GM20000 (cell line): ENCODE results near the gene PLEKHG5.

Experiments
- DNase-seq: peaks from one replicate; pipeline ENCODE4 v3.0.0; 2012; ENCODE audit warnings: low spot score
- TF ChIP-seq, protein P1 (sequence below): IDR thresholded peaks from 2 replicates; pipeline ENCODE4 v1.5.1; 2012; ENCODE audit warnings: mild to moderate bottlenecking, control low read depth; ENCODE audit errors: extremely low read depth, missing control alignments

The PLEKHG5 gene

DNA sequence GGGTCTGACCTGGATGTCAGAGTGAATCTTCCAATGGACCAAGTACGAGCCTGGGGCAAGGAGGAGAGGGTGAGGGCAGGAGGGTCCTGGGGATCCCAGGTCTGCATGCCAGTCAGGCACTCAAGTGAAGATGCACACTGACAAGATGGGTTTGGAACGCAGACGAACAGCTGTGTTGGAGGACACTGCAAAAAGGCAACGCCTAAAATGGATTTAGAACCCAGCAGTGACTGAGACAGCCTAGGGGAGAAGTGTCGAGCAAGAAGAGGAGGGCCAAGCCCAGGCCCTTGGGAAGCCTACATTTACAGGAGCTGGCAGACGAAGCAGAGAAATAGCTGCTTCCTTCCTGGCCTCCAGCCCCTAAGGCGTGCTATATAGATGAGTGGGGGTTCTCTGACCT, 37.0 kb upstream of the PLEKHG5 start:
- no peak for DNase-seq
- TF ChIP-seq, protein P1, sequence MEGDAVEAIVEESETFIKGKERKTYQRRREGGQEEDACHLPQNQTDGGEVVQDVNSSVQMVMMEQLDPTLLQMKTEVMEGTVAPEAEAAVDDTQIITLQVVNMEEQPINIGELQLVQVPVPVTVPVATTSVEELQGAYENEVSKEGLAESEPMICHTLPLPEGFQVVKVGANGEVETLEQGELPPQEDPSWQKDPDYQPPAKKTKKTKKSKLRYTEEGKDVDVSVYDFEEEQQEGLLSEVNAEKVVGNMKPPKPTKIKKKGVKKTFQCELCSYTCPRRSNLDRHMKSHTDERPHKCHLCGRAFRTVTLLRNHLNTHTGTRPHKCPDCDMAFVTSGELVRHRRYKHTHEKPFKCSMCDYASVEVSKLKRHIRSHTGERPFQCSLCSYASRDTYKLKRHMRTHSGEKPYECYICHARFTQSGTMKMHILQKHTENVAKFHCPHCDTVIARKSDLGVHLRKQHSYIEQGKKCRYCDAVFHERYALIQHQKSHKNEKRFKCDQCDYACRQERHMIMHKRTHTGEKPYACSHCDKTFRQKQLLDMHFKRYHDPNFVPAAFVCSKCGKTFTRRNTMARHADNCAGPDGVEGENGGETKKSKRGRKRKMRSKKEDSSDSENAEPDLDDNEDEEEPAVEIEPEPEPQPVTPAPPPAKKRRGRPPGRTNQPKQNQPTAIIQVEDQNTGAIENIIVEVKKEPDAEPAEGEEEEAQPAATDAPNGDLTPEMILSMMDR = no peak

DNA sequence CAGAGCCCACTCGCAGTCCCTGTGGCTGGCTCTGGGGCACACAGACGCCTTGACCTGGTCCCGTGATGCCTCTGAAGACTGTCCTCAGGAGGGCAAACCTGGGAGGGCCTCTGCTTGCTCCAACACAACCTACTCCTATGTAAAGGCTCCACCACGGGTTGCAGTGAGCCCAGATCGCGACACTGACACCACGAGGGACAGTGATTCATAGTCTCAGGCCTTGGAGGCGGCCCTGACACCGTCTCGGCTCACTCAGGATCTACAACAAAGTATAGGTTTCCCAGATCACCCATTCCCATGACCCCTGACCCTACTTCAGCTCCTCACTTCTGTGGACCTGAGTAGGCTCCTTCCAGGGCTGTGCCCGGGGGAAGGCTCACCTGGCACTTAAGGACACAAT, 34.8 kb upstream of the PLEKHG5 start:
- TF ChIP-seq, protein P1 = no peak
- no peak for DNase-seq

DNA sequence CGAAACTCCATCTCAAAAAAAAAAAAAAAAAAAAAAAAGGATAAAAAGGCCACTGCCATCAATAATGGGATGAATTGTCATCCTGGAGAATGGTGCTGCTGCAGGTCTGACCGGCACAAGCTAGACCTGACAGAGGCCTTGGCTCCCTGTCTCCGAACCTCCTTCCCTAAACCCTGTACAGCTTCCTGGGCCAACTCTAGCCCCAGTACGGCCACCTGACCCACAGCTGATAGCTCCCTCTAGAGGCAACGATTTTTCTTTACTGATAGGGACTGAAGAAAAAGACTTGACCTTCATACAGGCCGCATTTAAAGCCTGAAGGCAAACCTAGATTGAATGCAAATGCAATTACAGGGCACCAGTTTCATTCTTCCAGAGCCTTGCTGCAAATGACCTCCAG, 32.1 kb upstream of the PLEKHG5 start:
- peak; percentile 32 for DNase-seq
- TF ChIP-seq, protein P1 = peak; percentile 5

DNA sequence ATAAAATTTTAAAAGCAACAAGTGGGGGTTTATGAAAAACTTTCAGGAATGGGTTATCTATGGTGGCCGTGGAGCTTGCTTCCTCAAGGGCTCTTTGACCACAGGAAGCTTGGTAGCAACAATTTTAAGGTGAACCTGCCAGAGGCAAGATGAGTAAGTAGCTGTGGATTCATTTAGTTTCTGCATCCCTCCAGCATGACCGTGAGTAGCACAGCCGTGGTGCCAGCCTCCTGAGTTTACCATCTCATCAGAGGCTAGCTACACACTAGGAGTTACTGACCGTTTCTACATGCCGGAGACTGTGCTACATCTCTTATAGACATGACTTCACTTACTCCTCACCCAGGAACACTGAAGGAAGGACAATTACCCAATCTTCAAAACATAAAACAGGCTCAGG, 30.1 kb upstream of the PLEKHG5 start:
- no peak for DNase-seq
- TF ChIP-seq, protein P1 = no peak

DNA sequence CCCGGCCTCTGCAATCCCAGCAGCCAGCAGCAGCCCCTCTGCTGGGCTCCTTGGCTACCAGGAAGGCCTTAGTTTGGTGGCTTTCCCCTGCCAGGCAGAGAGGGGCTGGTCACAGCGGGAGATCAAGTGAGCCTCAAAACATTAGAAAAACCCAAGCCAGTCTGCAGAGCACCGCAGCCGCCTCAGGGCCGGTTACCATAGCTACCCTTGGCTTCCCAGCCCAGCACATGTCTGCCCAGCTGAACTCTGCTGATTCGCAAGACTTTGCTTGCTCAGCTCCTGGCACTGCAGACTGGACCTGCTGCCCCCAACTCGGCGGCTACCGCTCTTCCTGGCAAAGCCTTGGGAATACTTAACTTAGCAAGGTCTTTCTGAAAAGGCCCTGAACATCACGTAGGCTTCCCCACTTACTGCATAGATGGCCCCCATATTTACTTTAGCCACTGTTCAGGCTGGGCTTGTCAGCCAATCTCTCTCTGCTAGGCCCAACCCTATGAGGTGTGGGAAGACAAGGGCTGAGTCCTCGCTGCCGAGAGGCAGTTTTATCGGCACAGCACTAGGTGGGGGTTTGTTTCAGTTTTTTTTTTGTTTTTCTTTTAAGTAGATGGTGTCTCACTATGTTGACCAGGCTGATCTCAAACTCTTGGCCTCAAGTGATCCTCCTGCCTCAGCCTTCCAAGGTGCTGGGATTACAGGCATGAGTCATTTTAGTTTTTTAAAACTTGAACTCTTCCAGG, 28.6 kb upstream of the PLEKHG5 start:
- TF ChIP-seq, protein P1 = no peak
- no peak for DNase-seq

DNA sequence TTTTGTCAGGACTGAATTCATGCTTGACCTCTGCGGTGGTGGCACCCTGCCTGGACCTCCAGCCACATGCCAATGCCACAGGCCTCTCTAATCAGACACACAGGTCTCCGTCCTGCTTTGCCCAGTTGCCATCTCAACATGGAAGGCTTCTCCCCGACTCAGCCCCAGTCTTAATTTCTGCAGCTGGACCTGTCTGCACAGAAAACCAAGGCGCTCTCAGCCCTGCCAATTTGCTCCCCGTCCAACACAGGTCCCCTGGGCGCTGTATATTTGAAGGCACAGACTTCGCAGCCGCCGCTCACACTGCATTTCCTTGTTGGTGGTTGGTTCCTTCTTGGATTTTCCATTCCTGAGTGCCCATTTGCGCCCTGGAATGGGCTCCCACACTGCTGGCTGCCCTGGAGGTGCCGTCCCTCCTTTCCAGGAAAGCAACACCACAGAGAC, 28.0 kb upstream of the PLEKHG5 start:
- TF ChIP-seq, protein P1 = no peak
- no peak for DNase-seq

DNA sequence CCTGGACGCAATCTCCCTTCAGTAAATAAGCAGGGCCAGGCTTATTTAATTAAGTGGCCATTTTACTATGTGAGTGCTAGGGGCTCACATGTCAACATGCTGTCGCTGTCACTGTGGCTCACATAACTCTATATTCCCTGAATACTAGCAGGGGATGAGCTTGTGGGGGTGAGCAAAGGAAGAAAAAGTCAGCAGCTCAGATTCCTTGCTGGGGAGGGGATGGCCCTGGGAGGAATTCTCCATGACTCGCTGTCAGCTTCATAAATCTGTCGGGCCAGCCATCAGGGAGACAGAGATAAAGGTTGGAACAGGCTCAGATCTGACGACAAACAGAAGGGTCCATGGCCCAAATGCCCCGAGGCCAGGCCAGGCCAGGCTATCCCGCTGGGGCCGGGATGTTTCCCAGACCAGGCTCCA, 26.0 kb upstream of the PLEKHG5 start:
- TF ChIP-seq, protein P1 = no peak
- DNase-seq = no peak
